Fibroblast of gingiva (primary cell): ENCODE data around the gene WDFY1.
A peak's percentile ranks its signal among the peaks of the same experiment; 100 is the strongest.

Source experiments
- DNase-seq: peaks from one replicate; pipeline ENCODE4 v3.0.0-alpha.2; 2011; ENCODE audit warnings: low read depth

The WDFY1 gene, protein sequence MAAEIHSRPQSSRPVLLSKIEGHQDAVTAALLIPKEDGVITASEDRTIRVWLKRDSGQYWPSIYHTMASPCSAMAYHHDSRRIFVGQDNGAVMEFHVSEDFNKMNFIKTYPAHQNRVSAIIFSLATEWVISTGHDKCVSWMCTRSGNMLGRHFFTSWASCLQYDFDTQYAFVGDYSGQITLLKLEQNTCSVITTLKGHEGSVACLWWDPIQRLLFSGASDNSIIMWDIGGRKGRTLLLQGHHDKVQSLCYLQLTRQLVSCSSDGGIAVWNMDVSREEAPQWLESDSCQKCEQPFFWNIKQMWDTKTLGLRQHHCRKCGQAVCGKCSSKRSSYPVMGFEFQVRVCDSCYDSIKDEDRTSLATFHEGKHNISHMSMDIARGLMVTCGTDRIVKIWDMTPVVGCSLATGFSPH

DNA sequence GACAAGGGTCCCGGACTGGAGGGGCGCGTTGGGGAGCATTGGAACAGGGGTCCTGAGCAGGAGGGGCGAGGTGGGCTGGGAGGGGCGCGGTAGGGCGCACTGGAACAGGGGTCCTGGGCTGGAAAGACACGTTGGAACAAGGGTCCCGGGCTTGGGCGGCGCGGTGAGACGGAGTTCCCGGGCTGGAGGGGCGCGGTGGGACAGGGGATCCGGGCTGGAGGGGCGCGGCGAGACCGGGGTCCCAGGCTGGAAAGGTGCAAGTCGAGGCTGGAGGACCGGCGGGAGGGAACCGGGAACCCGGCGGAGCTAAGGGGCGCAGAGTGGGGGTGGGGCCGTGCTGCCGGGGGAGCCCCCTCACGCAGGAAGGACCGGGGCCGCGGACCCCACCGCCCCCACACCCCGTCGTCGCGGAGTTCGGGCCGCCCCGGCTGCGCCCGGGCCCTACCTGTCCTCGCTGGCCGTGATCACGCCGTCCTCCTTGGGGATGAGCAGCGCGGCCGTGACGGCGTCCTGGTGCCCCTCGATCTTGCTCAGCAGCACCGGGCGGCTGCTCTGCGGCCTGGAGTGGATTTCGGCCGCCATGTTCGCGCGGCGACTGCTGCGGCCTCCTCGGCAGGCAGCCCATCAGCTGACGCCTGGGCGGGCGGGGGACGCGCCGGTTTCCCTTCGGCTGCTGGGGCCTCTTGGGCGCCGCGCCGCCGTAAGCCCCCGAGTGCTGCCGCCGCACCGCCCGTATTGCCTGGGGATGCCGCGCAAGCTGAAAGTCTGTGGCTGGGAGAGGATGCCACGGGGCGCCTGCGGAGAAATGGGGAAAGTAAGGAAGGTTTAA is at the start of gene WDFY1:
Gene WDFY1 (minus strand): TSS at position 633 of the 829 bp plus-strand sequence. CDS start 51 bp downstream, at position 582.
- DNase-seq: peak; percentile 90

DNA sequence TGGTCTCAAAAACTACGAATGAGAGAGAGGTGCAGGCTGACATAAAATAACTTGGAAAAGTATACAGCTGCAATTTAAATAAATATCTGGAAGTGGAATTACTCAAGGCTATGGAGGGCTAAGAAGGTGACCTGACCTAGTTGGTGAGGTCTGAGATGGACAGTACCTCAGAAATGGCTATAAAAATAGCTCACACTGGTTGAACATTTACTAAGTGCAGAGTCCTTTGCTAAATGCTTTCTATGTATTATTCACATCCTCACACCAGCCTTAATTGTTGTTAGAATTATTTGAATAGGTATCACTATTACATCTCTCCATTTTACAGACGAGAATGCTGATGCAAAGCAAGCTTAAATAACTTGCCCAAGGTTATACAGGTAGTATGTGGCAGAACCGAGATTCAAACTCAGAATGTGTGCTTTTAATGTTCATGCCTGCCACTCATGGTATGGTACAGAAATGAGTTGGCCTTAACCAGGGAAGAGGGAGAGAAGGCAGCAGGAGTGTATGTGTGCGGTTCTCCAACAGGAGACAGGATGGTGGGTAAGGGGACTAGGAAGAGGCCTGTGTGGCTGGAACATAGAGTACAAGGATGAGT is 49.5 kb upstream of the WDFY1 start:
- no peak for DNase-seq

DNA sequence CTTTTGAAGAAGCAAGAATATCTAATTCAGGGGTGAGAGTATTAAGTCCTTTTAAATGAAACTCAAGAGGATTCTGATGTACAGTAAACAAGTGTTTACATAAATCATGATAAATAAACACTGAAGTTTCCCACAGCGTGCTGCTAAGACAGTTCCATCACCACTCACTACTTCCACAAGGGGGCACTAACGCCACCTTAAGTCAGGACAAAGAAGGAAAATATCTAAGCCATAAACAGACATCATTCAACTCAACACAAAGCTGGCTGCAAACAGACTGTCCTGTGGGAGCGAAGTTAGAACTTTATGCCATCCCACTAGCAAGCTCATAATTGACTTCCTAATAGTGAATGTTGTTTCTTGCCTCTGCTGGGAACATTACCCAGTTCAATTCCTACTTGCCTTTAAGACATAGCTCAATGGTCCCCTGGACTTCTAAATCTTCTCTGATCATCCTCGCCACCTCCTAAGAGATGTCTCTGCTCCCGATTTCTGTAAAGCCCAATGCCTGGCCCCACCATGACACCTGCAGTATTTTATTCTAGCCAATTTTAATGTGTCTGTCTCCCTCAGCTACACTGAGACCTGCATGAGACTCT is 48.6 kb upstream of the WDFY1 start:
- DNase-seq: peak; percentile 77

DNA sequence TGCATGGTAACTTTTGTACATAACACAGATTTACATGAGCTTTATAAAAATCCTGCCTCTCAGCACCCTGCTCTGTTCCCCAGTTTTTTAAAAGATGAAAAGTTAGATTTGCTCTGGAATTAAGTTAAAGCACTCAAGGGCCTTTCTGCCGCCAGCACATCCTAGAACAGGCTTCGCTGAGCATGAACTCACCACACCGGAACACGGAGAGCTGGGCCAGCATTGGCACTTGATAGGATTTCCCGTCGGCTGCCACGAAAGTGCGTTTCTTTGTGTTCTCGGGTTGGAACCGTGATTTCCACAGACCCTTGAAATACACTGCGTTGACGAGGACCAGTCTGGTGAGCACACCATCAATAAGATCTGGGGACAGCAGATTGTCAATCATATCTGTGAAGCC is 46.5 kb upstream of the WDFY1 start:
- DNase-seq: no peak

DNA sequence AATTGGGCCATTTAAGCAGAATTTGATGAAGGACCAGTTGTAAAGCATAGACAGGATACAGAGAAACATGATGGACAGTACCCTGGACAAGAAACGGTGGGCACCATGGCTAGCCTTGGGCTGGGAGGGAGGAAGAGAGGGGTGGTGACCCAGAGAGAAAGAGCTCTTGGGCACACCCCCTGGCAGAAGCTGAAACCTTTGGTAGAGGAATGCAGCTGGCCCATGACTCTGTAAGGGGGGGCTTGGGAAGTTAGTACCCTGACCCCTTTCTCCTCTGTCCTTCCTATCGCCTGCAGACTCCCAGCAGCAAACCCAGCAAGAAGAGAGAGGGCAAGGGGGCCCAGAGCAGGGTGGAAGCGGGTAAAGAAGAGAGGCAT is 44.7 kb upstream of the WDFY1 start:
- no peak for DNase-seq

DNA sequence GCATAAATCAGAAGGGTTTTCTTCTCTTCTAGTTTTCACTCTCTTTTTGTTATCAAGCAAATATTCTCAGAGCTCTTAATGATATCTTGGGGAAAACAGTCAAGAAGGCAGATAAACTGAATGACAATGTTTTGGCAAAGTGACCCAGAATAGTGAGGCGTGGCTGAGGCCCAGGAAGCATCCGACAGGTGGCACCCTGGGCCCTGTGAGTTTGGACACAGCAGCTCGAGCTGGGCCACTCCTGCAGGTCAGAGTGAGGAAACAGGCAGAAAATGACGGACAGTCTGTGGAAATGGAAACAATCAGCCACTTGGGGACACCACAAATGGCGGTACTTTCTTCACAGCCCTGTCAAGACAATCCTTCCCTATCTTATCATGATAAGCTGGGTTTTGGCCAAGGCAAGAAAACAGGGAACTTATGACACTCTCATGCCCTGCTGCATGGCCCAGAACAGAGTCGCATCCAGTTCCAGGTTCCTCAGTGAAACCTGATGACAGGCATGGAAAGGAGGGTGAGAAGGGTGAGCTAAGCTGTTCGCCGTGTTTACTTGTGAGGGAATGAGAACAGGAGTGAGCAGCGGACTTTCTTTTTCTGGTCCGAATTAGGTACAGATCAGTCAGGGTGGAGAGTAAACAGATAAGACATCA is 44.2 kb upstream of the WDFY1 start:
- DNase-seq: no peak

DNA sequence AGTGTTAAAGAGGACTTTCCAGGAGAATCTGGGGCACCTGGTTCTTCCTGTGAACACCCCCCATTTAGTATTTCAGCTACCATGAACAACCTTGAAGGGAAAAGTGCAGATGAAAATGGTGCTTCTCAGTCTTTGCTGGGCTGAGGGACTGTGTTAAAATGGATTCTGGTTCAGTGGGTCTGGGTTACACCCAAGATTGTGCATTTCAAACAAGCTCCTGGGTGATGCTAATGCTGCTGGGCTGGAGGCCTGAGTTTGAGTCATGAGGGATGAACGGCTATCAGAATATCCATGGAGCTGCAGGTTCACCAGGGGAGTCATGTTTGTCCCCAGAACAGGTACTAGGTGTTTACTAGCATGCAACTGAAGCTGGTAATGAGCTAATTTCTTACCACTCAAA is 36.1 kb upstream of the WDFY1 start:
- no peak for DNase-seq

DNA sequence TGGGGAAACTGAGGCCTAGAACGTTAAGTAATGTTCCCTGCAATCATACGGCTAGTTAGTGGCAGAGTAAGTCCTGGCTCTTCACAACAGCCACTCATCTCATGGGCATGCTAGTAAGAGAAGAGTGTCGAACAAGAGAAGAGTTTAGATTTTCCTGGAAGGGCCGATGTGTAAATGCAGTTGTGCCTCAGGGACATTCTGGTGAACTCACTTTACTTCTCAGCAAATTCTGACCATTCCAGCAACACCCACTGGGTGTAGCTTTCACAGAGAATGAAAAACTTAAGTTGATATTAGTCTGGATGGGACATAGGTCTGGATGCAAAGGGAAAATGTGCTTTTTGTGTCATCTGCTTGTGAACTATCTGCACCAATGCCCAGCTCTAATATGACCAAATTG is 35.7 kb upstream of the WDFY1 start:
- DNase-seq: no peak

DNA sequence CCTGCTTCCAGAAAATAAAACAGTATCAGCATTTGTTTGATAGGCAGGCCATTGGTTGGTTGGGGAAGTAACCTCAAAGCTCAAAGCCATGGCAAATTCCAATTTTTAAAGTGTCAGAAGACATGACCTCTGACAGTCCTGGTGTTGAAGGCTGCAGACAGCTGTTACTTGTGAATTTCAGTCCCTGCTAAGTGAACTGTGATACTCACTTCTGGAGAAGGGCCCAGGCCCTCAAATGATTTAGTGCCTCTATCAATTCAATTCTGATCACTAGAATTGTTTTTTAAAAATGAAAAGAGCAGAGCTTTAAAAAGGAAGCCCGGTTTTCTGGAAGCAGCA is 35.2 kb upstream of the WDFY1 start:
- DNase-seq: no peak

DNA sequence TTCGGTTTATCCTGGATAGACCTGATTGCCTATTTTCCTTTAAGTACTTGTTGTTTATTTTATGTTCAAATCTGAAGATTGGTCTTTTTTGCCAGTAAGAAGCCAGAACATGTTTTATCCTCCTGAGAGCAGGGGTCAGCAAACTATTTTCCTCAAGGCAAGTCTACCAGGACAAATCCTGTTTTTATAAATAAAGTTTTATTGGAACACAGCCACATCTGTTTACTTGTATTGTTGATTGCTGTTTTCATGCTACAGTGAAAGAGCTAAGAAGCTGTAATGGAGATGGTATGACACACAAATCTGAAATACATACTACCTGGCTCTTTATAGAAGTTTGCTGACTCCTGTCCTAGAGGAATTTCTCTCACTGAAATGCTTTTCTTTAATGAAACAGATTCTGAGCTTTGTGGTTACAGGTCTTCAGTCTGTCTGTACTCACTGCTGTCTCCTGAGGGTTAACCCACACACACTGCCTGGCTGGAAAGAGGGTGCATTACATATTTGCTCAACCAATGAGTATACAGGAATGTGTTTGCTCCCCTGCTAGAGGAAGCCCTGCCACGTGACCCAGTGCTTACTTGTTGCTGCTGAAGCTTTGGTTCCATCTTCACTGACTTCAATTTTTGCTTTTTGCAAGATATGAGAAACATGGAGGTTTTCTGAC is 34.7 kb upstream of the WDFY1 start:
- peak; percentile 7 for DNase-seq

DNA sequence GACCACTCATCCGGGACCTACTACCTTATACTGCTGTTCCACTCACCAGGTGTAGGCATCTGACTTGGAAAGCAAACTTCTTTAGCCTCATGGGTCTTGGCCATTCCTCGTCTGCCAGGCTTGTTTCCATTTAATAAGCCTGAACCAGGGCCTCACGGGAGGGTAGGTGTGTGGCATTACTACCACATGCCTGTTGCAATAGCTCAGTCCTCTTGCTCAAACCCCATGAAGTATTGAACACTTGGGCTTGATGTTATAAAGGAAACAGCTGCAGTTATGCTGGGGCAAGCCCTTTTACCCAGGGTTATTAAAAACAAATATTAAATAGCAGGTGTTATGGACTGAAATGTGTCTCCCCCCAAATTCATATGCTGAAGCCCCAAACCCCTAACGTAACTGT is 33.3 kb upstream of the WDFY1 start:
- DNase-seq: no peak

DNA sequence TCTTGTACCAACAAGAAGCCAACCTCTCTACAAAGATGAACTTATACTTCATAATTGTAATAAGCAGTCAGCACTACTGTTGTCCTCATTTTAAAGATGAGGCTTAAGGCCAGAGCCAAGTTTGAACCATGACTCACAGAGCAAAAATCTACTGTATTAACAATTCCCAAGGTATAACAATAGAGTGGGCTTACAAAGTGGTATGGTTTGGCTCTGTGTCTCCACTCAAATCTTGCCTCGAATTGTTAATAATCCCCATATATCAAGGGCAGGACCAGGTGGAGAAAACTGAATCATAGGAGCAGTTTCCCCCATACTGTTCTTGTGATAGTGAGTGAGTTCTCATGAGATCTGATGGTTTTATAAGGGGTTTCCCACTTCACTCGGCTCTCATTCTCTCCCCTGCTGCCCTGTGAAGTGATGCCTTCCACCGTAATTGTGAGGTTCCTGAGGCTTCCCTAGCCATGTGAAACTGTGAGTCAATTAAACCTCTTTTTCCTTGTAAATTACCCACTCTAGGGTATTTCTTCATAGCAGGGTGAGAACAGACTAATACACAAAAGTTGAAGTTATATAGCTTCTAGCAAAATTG is 31.6 kb upstream of the WDFY1 start:
- no peak for DNase-seq

DNA sequence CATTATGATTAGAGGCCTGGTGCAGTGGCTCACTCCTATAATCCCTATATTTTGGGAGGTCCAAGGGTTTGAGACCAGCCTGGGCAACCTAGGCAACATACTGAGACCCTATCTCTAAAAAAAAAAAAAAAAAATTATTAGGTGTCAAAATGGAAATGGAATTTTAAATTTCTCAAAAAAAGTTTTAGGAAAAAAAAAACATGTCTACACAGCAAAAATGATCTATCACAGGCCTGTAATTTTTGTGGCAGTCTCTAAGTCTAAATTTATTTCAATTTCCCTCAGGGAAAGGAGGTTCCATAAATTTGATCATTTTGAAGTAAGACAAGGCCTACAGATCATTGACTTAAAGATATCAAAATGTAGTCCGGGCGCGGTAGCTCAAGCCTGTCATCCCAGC is 28.5 kb upstream of the WDFY1 start:
- DNase-seq: no peak

DNA sequence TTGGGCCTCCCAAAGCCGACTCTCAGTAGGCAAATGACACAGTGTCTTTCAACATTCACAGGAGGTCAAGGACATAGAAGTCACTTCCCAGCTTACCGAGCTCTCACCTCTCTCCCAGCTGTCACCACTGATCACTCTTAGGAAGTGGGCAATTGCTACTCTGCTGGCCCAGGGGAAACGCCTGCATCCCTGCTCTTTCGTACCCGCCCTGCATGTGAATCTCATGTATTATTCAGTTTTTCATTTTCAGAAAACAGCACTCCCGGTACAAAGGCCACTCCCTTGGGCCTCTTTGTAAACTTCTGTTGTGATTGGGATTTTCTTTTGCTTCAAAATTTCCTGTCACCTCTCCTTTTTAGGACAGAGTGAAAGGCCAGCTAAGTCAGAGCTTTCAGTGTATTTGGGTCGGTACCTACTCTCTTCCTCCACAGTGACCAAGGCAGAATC is 27.5 kb upstream of the WDFY1 start:
- DNase-seq: no peak

DNA sequence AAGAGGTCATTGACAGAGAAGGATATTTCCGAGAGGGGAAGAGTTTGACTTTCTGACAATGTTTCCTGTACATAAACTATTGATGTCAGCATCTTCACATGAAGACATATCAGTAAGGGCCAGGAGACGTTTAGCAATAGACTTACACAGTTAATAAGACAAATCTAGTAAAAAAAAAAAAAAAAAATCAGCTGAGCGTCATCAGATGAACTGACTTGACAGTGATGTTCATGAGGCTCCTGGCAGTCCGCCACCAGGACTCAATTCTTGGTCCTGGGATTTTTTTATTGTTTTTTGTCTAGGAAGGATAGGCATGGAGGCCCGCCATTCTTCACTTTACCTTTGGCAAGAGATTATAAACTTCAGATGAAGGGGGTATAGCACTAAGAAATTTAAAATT is 26.6 kb upstream of the WDFY1 start:
- DNase-seq: no peak

DNA sequence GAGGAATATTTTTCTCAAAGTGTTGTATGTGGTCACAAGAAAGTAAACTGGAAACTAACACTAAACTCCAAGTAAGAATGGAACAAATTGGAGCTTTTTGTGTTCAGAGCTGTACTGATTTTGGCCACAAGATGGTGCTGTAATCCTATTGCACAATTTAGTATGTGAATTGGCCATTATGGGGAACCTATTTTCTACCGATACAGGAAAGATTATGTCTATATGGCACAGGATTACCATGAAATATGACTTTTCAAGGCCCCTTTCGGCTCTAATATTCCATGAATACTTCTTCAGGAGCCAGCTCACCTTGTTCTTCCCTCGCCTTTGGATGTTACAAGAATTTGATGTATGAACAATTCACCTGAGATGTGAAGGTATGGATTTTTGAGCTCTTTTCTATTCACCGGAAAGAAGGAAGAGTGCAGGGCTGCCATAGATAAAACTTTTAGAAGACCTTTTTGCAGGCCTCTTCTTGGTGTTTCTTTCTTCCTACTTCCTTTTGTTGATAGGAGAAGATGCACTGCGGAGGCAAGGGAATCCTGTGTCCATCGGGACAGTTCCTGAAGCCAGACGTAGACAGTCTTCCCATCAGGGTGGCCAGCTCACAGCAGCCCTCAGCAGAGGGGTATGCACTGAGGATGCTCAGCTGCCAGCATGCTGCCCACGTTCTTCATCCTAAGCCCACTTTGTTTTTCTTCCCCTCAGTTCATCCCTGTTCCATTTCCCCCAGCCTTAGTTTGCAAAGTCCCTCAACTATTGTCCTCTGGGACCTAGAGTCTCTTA is 25.4 kb upstream of the WDFY1 start:
- peak; percentile 45 for DNase-seq

DNA sequence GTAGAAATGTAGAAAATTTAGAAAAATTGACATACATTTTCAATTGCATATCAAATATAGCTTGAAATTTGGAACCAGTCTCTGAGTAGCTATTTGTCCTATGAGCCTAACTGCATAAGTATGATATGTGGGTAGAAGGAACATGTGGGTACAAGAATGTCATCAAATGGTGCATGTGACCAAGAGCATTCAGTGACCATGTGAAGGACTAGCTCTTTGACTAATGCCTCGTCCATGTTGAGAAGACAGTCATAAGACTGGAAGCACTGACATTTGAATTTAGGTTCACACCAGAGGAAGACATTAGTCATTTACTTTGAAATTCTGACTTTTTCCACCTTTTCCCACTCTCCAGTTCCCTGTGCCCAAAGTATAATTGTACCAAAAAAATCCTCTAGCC is 24.7 kb upstream of the WDFY1 start:
- DNase-seq: no peak

DNA sequence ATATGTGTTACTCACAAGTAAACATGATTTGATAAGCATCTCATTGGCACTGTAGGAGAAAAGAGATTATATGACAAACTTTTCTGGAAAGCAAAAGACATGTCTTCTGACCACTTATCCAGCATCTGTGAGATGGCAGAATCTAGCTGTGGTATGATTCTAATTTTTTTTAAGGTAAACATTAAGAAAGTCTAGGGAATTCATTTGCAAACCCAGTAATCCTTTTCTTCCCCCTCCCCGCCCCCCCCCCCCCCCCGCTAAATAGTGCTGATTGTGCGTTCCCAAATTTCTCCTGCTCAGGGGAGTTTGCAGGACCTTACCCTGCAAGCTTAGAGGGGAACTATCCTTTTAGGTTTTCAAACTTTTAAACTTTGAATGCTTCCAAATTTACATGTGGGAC is 24.2 kb upstream of the WDFY1 start:
- no peak for DNase-seq

DNA sequence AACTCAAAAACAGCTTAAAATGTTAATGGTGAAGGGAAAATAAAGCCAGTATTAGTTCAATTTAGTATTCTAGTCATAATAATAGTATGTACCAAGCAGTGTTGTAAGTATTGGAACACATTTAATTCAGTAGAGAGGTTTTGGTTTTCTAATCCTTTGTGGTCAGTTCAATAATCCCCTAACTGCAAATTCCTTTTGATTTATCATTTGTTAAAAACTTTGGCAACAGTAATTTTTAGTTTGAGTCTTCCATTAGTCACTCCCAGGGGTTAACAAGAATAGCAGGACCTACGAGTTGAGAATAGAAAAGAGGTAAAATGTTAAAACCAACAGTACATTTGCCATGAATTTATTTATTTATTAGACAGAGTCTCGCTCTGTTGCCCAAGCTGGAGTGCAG is 22.8 kb upstream of the WDFY1 start:
- DNase-seq: peak; percentile 12

DNA sequence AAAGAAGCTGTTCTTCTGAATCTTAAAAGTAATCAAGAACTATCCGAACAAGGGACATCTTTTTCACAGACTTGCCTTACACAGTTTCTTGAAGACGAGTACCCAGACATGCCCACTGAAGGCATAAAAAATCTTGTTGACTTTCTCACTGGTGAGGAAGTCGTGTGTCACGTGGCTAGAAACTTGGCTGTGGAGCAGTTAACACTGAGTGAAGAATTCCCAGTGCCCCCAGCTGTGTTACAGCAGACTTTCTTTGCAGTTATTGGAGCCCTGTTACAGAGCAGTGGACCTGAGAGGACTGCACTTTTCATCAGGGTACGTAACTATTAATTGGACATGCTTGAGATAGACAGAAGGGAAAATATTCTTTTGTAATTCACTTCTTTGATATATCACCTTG is 14.6 kb upstream of the WDFY1 start:
- peak; percentile 31 for DNase-seq
